ENCODE measurements around the gene DUT.

GRCh38 chr15:48367483-48367882 is 36.3 kb downstream of the DUT start:
- TF ChIP-seq CTCF (conservative IDR thresholded peaks at IDR 0.05) (no peak), ZFX (IDR thresholded peaks at IDR 0.05) (no peak)

All from C4-2B (cell line).